HepG2 (cell line): ENCODE measurements around the gene CHN1. TPM values are rescaled to one million over a fixed set of nuclear protein-coding genes. Genes with fewer than 3 reads are reported as not detected.

ENCODE experiments used
- CBX2 ChIP-seq, 2 experiments: fragments of 200-600 bp in 1 of 2; sonication (generic); formaldehyde crosslinking in 1 of 2; IDR thresholded peaks; 2 replicates each; pipeline versions ENCODE4 v1.7.0 to v1.8.1; 2018 to 2022; ENCODE audit warnings: low read depth in 2 of 2, low read length in 1 of 2, mild to moderate bottlenecking in 1 of 2, missing genetic modification reagents in 1 of 2
- NR3C1 ChIP-seq: sonication (generic); formaldehyde crosslinking; IDR thresholded peaks from 2 replicates; pipeline ENCODE4 v1.4.0; 2020; ENCODE audit warnings: missing genetic modification reagents
- PAWR ChIP-seq: sonication (generic); formaldehyde crosslinking; IDR thresholded peaks from 2 replicates; pipeline ENCODE4 v1.4.0; 2020; ENCODE audit warnings: missing genetic modification reagents, mild to moderate bottlenecking, borderline replicate concordance
- PRPF4 ChIP-seq: fragments of 200-400 bp; formaldehyde crosslinking; IDR thresholded peaks from 2 replicates; pipeline ENCODE4 v1.6.1; 2016; ENCODE audit warnings: low read length, low read depth; ENCODE audit not compliant: poor library complexity, severe bottlenecking
- SRSF1 ChIP-seq: fragments of 200-400 bp; formaldehyde crosslinking; optimal IDR thresholded peaks from 2 replicates; pipeline ENCODE3; 2017; ENCODE audit warnings: mild to moderate bottlenecking, low read depth, low read length, moderate library complexity
- ZNF546 ChIP-seq: sonication (generic); formaldehyde crosslinking; conservative IDR thresholded peaks from 2 replicates; pipeline ENCODE4 v1.8.1; 2023; ENCODE audit warnings: mild to moderate bottlenecking, missing genetic modification reagents
- ZNF781 ChIP-seq: sonication (generic); formaldehyde crosslinking; IDR thresholded peaks from 2 replicates; pipeline ENCODE4 v1.5.1; 2020; ENCODE audit warnings: borderline replicate concordance, mild to moderate bottlenecking, missing genetic modification reagents; ENCODE audit errors: not compliant biosample characterization
- polyA plus RNA-seq, 8 experiments: library from polyadenylated mRNA; depleted of rRNA in 3 of 8; stranded (reverse) in 7 of 8; unstranded in 1 of 8; fragments of >200 nt; fragmentation: Illumina TruSeq in 4 of 8; extraction: Trizol in 4 of 8; gene quantifications; 2 replicates each; pipeline versions ENCODE4 v1.2.1 to v1.2.3, GENCODE V29; 2011 to 2016; ENCODE audit warnings: low read depth in 4 of 8, missing spikeins in 1 of 8, mixed read lengths in 1 of 8; ENCODE audit not compliant: insufficient read depth in 1 of 8
- total RNA-seq, 5 experiments: library from RNA; depleted of rRNA; stranded (reverse); fragments of >200 nt; fragmentation: Illumina TruSeq; extraction: Trizol; gene quantifications; 2 replicates each; pipeline ENCODE4 v1.2.3, GENCODE V29; 2016; ENCODE audit warnings: low read depth in 1 of 5
- TF ChIP-seq, protein P1 (sequence below): sonication (generic); formaldehyde crosslinking; IDR thresholded peaks from 2 replicates; pipeline ENCODE4 v1.4.0; 2020; ENCODE audit warnings: missing genetic modification reagents, borderline replicate concordance
- TF ChIP-seq, protein P2 (sequence below): sonication (generic); formaldehyde crosslinking; IDR thresholded peaks from 2 replicates; pipeline ENCODE4 v1.4.0; 2020; ENCODE audit warnings: missing genetic modification reagents
- TF ChIP-seq, protein P3 (sequence below): sonication (generic); formaldehyde crosslinking; IDR thresholded peaks from 2 replicates; pipeline ENCODE4 v1.4.0; 2020; ENCODE audit warnings: missing genetic modification reagents, borderline replicate concordance
- TF ChIP-seq, protein P4 (sequence below): sonication (generic); formaldehyde crosslinking; IDR thresholded peaks from 2 replicates; pipeline ENCODE4 v1.4.0; 2020; ENCODE audit warnings: mild to moderate bottlenecking, missing genetic modification reagents
- TF ChIP-seq, protein P5 (sequence below): sonication (generic); formaldehyde crosslinking; IDR thresholded peaks from 2 replicates; pipeline ENCODE4 v1.9.0; 2021; ENCODE audit warnings: missing genetic modification reagents, borderline replicate concordance
- TF ChIP-seq, protein P6 (sequence below): sonication (generic); formaldehyde crosslinking; IDR thresholded peaks from 2 replicates; pipeline ENCODE4 v1.4.0; 2020; ENCODE audit warnings: missing genetic modification reagents

CHN1 gene
- total and polyA plus RNA-seq, 2 of the 13 experiments (the other 11 are each of a cell fraction or from before 2014, with no cell fraction given): 2.8 to 3.5 TPM

DNA sequence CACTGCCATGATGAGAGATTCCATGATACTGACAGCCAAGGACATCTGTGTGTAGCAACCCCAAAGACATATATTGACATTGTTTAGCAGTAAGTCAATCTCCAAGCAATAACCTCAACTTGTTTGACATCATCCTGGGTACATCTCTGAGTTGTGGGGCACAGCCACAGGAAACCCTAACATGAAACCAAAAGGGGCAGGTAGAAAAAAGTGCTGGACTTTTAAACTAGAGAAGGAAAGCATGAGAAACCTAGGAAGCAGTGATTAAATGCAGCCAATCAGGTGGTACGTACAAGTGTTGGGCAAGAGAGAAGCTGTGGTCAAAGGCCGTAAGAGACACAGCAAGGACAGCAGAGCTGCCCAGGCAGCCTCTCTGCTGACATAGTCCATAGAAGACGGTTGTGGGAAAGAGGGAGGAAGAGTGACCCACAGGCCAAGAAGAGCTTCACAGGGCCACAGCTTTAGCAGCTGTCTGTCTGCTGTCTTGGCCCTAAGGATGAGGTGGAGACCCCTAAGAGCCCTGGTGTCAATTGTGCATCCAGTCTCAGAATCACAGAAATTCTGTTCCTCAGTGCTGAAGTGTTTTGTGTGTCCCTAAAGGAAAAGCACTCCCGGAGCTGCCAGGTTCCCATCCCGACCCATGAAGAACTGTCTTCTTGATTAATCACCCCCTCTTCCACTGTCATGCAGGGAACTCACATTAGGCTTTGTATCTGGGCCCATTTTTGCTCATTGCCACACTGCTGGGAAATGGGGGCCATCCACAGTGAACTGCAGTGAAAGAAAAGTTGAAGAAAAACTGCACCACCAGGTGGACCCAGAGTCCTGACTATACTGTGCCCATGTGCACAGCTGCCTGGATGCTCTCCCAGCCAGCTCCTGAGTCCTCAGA lies 25.4 kb upstream of the CHN1 start (continued):
- TF ChIP-seq, protein P1, sequence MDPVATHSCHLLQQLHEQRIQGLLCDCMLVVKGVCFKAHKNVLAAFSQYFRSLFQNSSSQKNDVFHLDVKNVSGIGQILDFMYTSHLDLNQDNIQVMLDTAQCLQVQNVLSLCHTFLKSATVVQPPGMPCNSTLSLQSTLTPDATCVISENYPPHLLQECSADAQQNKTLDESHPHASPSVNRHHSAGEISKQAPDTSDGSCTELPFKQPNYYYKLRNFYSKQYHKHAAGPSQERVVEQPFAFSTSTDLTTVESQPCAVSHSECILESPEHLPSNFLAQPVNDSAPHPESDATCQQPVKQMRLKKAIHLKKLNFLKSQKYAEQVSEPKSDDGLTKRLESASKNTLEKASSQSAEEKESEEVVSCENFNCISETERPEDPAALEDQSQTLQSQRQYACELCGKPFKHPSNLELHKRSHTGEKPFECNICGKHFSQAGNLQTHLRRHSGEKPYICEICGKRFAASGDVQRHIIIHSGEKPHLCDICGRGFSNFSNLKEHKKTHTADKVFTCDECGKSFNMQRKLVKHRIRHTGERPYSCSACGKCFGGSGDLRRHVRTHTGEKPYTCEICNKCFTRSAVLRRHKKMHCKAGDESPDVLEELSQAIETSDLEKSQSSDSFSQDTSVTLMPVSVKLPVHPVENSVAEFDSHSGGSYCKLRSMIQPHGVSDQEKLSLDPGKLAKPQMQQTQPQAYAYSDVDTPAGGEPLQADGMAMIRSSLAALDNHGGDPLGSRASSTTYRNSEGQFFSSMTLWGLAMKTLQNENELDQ (CRISPR knock-in tag): no peak
- TF ChIP-seq SRSF1: no peak
- TF ChIP-seq, protein P2, sequence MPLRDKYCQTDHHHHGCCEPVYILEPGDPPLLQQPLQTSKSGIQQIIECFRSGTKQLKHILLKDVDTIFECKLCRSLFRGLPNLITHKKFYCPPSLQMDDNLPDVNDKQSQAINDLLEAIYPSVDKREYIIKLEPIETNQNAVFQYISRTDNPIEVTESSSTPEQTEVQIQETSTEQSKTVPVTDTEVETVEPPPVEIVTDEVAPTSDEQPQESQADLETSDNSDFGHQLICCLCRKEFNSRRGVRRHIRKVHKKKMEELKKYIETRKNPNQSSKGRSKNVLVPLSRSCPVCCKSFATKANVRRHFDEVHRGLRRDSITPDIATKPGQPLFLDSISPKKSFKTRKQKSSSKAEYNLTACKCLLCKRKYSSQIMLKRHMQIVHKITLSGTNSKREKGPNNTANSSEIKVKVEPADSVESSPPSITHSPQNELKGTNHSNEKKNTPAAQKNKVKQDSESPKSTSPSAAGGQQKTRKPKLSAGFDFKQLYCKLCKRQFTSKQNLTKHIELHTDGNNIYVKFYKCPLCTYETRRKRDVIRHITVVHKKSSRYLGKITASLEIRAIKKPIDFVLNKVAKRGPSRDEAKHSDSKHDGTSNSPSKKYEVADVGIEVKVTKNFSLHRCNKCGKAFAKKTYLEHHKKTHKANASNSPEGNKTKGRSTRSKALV (CRISPR knock-in tag): peak; percentile 72; the same call in 1 of the 2 replicates
- TF ChIP-seq, protein P3, sequence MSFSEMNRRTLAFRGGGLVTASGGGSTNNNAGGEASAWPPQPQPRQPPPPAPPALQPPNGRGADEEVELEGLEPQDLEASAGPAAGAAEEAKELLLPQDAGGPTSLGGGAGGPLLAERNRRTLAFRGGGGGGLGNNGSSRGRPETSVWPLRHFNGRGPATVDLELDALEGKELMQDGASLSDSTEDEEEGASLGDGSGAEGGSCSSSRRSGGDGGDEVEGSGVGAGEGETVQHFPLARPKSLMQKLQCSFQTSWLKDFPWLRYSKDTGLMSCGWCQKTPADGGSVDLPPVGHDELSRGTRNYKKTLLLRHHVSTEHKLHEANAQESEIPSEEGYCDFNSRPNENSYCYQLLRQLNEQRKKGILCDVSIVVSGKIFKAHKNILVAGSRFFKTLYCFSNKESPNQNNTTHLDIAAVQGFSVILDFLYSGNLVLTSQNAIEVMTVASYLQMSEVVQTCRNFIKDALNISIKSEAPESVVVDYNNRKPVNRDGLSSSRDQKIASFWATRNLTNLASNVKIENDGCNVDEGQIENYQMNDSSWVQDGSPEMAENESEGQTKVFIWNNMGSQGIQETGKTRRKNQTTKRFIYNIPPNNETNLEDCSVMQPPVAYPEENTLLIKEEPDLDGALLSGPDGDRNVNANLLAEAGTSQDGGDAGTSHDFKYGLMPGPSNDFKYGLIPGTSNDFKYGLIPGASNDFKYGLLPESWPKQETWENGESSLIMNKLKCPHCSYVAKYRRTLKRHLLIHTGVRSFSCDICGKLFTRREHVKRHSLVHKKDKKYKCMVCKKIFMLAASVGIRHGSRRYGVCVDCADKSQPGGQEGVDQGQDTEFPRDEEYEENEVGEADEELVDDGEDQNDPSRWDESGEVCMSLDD (CRISPR knock-in tag): 0 out of 2 replicates have a peak, but pooled peaks have one; percentile 42
- no peak for TF ChIP-seq PAWR
- no peak for TF ChIP-seq PRPF4
- no peak for TF ChIP-seq ZNF546 (CRISPR knock-in tag)
- TF ChIP-seq, protein P4, sequence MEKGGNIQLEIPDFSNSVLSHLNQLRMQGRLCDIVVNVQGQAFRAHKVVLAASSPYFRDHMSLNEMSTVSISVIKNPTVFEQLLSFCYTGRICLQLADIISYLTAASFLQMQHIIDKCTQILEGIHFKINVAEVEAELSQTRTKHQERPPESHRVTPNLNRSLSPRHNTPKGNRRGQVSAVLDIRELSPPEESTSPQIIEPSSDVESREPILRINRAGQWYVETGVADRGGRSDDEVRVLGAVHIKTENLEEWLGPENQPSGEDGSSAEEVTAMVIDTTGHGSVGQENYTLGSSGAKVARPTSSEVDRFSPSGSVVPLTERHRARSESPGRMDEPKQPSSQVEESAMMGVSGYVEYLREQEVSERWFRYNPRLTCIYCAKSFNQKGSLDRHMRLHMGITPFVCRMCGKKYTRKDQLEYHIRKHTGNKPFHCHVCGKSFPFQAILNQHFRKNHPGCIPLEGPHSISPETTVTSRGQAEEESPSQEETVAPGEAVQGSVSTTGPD (CRISPR knock-in tag): no peak
- TF ChIP-seq, protein P5, sequence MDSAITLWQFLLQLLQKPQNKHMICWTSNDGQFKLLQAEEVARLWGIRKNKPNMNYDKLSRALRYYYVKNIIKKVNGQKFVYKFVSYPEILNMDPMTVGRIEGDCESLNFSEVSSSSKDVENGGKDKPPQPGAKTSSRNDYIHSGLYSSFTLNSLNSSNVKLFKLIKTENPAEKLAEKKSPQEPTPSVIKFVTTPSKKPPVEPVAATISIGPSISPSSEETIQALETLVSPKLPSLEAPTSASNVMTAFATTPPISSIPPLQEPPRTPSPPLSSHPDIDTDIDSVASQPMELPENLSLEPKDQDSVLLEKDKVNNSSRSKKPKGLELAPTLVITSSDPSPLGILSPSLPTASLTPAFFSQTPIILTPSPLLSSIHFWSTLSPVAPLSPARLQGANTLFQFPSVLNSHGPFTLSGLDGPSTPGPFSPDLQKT (CRISPR knock-in tag): no peak
- TF ChIP-seq ZNF781 (CRISPR knock-in tag): no peak
- TF ChIP-seq NR3C1: no peak
- TF ChIP-seq, protein P6, sequence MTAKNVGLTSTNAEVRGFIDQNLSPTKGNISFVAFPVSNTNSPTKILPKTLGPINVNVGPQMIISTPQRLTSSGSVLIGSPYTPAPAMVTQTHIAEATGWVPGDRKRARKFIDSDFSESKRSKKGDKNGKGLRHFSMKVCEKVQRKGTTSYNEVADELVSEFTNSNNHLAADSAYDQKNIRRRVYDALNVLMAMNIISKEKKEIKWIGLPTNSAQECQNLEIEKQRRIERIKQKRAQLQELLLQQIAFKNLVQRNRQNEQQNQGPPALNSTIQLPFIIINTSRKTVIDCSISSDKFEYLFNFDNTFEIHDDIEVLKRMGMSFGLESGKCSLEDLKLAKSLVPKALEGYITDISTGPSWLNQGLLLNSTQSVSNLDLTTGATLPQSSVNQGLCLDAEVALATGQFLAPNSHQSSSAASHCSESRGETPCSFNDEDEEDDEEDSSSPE (CRISPR knock-in tag): no peak
- TF ChIP-seq CBX2 (IDR thresholded peaks at IDR 0.05; ENCODE audit: low read depth, low read length): no peak
- no peak for TF ChIP-seq CBX2 (CRISPR knock-in tag; IDR thresholded peaks at IDR 0.05; ENCODE audit: low read depth)
